GM23248 (cell line): ENCODE measurements around the gene CCZ1B.
"Not testable (repeated sequence)": the region's sequence is repeated elsewhere in the genome, so short reads cannot be mapped to it uniquely, and the experiment has no call there.

ENCODE experiments used
- EZH2 ChIP-seq: fragments of 200-600 bp; sonication (generic); IDR thresholded peaks from 2 replicates; pipeline ENCODE4 v1.6.1; 2018; ENCODE audit warnings: antibody characterized with exemption, mild to moderate bottlenecking; ENCODE audit not compliant: insufficient read depth, poor library complexity, severe bottlenecking
- EZH2phosphoT487 ChIP-seq: fragments of 200-600 bp; sonication (generic); IDR thresholded peaks from 2 replicates; pipeline ENCODE4 v1.6.1; 2018; ENCODE audit warnings: antibody characterized with exemption, moderate library complexity, mild to moderate bottlenecking, low read depth; ENCODE audit not compliant: insufficient read depth

GRCh38 chr7:6821622-6822021, 4.5 kb downstream of the CCZ1B start:
- TF ChIP-seq EZH2, EZH2phosphoT487: not testable (repeated sequence)
